GM13976 (cell line): ENCODE measurements around the gene PI4KA.

ENCODE experiments used
- DNase-seq: peaks from one replicate; pipeline ENCODE4 v3.0.0; 2012; ENCODE audit warnings: low spot score
- in situ Hi-C: fragments of 300-500 bp; cut with MboI; formaldehyde crosslinking; loops from one replicate; pipeline ENCODE4 v1.12.0; 2022; ENCODE audit warnings: low sequenced_read_pairs, mixed read lengths, inconsistent platforms; ENCODE audit not compliant: unreplicated experiment
- TF ChIP-seq, protein P1 (sequence below): IDR thresholded peaks from 2 replicates; pipeline ENCODE4 v1.5.1; 2012; ENCODE audit warnings: borderline replicate concordance, mild to moderate bottlenecking; ENCODE audit not compliant: insufficient read depth; ENCODE audit errors: extremely low read depth, missing control alignments, control extremely low read depth

Gene PI4KA

GRCh38 chr22:20761536-20761935, 97.1 kb downstream of the PI4KA start:
- TF ChIP-seq, protein P1, sequence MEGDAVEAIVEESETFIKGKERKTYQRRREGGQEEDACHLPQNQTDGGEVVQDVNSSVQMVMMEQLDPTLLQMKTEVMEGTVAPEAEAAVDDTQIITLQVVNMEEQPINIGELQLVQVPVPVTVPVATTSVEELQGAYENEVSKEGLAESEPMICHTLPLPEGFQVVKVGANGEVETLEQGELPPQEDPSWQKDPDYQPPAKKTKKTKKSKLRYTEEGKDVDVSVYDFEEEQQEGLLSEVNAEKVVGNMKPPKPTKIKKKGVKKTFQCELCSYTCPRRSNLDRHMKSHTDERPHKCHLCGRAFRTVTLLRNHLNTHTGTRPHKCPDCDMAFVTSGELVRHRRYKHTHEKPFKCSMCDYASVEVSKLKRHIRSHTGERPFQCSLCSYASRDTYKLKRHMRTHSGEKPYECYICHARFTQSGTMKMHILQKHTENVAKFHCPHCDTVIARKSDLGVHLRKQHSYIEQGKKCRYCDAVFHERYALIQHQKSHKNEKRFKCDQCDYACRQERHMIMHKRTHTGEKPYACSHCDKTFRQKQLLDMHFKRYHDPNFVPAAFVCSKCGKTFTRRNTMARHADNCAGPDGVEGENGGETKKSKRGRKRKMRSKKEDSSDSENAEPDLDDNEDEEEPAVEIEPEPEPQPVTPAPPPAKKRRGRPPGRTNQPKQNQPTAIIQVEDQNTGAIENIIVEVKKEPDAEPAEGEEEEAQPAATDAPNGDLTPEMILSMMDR, result no peak
- in situ Hi-C loops, result no loop called here
- DNase-seq, result no peak

GRCh38 chr22:20760084-20760483, 98.5 kb downstream of the PI4KA start:
- no peak for DNase-seq
- TF ChIP-seq, protein P1, result no peak
- in situ Hi-C loops, result no loop called here

DNA sequence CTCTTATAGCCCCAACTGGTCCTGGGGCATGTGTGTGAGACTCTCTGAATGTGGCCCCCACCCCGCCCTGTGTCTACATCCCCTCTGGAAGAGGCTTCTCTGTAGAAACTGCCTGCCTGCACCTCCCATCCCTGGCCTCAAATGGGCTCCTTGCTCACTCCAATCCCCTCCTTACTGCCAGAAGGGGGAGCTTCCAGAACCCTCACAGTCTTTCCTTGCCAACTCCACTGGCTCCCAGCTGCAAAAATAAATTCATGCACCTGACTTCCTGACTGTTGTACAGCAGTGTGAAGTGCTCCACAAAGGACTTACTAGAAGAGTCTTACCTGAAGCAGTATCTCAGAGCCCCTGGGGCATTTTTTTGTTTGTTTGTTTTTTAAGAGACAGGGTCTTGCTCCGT, 99.9 kb downstream of the PI4KA start:
- no peak for DNase-seq
- in situ Hi-C loops, result no loop called here
- TF ChIP-seq, protein P1, result no peak

DNA sequence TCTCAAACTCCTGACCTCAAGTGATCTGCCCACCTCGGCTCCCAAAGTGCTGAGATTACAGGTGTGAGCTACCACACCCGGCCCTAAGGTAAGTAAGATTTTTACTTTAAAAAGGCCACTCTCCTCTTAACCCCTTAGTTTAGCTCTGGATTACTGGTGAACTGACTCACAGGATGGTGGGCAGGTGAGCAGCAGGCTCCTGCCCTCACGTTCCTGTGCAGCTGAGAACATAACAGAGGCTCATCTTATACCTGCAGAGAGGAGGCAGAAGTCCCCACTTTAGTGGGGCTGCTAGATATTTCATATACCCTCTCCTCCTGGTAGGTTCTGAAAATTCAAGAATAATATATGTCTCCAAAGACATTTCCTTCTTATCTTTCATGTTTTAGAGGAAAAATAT, 101.8 kb downstream of the PI4KA start:
- TF ChIP-seq, protein P1, result no peak
- in situ Hi-C loops, result no loop called here
- no peak for DNase-seq

DNA sequence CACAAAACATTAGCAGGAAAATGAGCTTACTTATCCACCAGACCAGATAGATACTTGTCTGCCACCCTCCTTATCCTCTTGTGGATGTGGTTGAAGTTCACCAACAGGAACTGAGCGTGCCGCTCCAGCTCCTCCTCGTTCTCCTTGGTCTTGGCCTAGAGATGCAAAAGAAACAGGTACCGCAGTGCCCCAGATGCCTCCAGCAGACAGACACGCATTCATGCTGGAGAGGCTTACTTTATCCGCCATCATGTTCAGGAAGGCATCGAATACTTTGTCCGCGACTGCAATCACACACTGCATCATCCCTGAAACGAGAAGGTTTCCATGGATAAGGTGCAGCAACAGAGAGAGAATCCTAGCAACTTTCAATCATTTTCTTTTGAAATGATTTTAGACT, 105.7 kb downstream of the PI4KA start:
- TF ChIP-seq, protein P1, result no peak
- no peak for DNase-seq
- in situ Hi-C loops, result no loop called here

- TF ChIP-seq, protein P1, result no peak
- DNase-seq, result no peak
- in situ Hi-C loops, result no loop called here
These were observed 106.4 kb downstream of the PI4KA start for GRCh38 chr22:20752104-20752741.
